GM21825 (cell line): Measurements from ENCODE around the gene ACTC1.

Source experiments
- ATAC-seq: cut with Tn5 transposase; IDR thresholded peaks from one replicate; pipeline ENCODE4 v1.9.1; 2021; ENCODE audit warnings: mild to moderate bottlenecking, moderate library complexity; ENCODE audit not compliant: unreplicated experiment

Gene ACTC1

GRCh38 chr15:34759992-34760391 lies 35.4 kb downstream of the ACTC1 start:
- no peak for ATAC-seq

- ATAC-seq = no peak
Observed at GRCh38 chr15:34759347-34759746, 36.0 kb downstream of the ACTC1 start.

- ATAC-seq = no peak
Observed at GRCh38 chr15:34757262-34757661, 38.1 kb downstream of the ACTC1 start.

- no peak for ATAC-seq
Observed at GRCh38 chr15:34755419-34755773, 40.0 kb downstream of the ACTC1 start.

- ATAC-seq = no peak
Observed at GRCh38 chr15:34754674-34755418, 40.5 kb downstream of the ACTC1 start, which contains the start of gene GJD2. GJD2 (minus strand) TSS chr15:34754998; CDS start chr15:34754488, 510 bp downstream.

- no peak for ATAC-seq
Observed at GRCh38 chr15:34754171-34754601, 41.2 kb downstream of the ACTC1 start.

- ATAC-seq = no peak
Observed at GRCh38 chr15:34753236-34753894, 42.0 kb downstream of the ACTC1 start.

- ATAC-seq = no peak
Observed at GRCh38 chr15:34749691-34750090, 45.7 kb downstream of the ACTC1 start.
